GM23338 (cell line): Measurements from ENCODE around the gene BCL2L13. TPM values are rescaled to one million over a fixed set of nuclear protein-coding genes. Genes with fewer than 3 reads are reported as not detected.
"Not testable (repeated sequence)": the region's sequence is repeated elsewhere in the genome, so short reads cannot be mapped to it uniquely, and the experiment has no call there.

Source experiments
- ATAC-seq: fragments of 200-7000 bp; cut with Tn5 transposase; 3 replicates; pipeline ENCODE4 v1.9.1; 2020
- DNase-seq: peaks from one replicate; pipeline ENCODE4 v3.0.0-alpha.2; 2015; ENCODE audit warnings: low spot score
- H2AFZ ChIP-seq: fragments of 200-600 bp; sonication (generic); 2 replicates; pipeline ENCODE4 v1.8.0; 2016; ENCODE audit warnings: antibody characterized with exemption, mild to moderate bottlenecking, moderate library complexity
- H3F3A ChIP-seq: fragments of 200-600 bp; sonication (generic); replicated peaks from 2 replicates; pipeline ENCODE4 v1.8.0; 2017; ENCODE audit warnings: antibody characterized with exemption, mixed run types, low read depth
- H3K27ac ChIP-seq: fragments of 200-600 bp; sonication (generic); 2 replicates; pipeline ENCODE4 v1.6.1; 2016; ENCODE audit warnings: low read depth
- H3K27me3 ChIP-seq: fragments of 200-600 bp; sonication (generic); 2 replicates; pipeline ENCODE4 v1.8.0; 2016; ENCODE audit warnings: mild to moderate bottlenecking, mixed run types, moderate library complexity; ENCODE audit not compliant: insufficient read depth
- H3K36me3 ChIP-seq: fragments of 200-600 bp; sonication (generic); 2 replicates; pipeline ENCODE4 v1.8.0; 2016; ENCODE audit warnings: mild to moderate bottlenecking; ENCODE audit not compliant: insufficient read depth
- H3K4me1 ChIP-seq: fragments of 200-600 bp; sonication (generic); 2 replicates; pipeline ENCODE4 v1.8.0; 2016; ENCODE audit warnings: mild to moderate bottlenecking, moderate library complexity; ENCODE audit not compliant: insufficient read depth
- H3K4me2 ChIP-seq: fragments of 200-600 bp; sonication (generic); 2 replicates; pipeline ENCODE4 v1.7.1; 2017; ENCODE audit warnings: mixed run types
- H3K4me3 ChIP-seq: fragments of 200-600 bp; sonication (generic); 2 replicates; pipeline ENCODE4 v1.6.1; 2016; ENCODE audit warnings: mixed run types
- H3K79me2 ChIP-seq: fragments of 200-600 bp; sonication (generic); replicated peaks from 2 replicates; pipeline ENCODE4 v1.8.0; 2017; ENCODE audit warnings: mild to moderate bottlenecking; ENCODE audit not compliant: insufficient read depth
- H3K9me2 ChIP-seq: fragments of 200-600 bp; sonication (generic); 2 replicates; pipeline ENCODE4 v1.8.0; 2017; ENCODE audit not compliant: insufficient read depth
- H4K20me1 ChIP-seq: fragments of 200-600 bp; sonication (generic); replicated peaks from 2 replicates; pipeline ENCODE4 v1.8.0; 2017; ENCODE audit warnings: mild to moderate bottlenecking; ENCODE audit not compliant: insufficient read depth
- H3K27ac Mint-ChIP-seq: 2 replicates; pipeline ENCODE4 v1.8.0; 2020; ENCODE audit warnings: inconsistent platforms, mild to moderate bottlenecking, moderate library complexity, mixed read lengths
- H3K27me3 Mint-ChIP-seq: 3 replicates; pipeline ENCODE4 v1.8.0; 2022; ENCODE audit warnings: low read depth, mild to moderate bottlenecking, moderate library complexity, mixed read lengths, inconsistent platforms; ENCODE audit not compliant: insufficient read depth, poor library complexity
- H3K36me3 Mint-ChIP-seq: 3 replicates; pipeline ENCODE4 v1.8.0; 2021; ENCODE audit warnings: low read depth, mild to moderate bottlenecking, inconsistent platforms, moderate library complexity, mixed read lengths
- H3K4me1 Mint-ChIP-seq: 3 replicates; pipeline ENCODE4 v1.8.0; 2020; ENCODE audit warnings: mild to moderate bottlenecking, inconsistent platforms, mixed read lengths
- H3K4me3 Mint-ChIP-seq: 3 replicates; pipeline ENCODE4 v1.8.0; 2021; ENCODE audit warnings: moderate library complexity, mild to moderate bottlenecking, inconsistent platforms, mixed read lengths
- H3K9me3 Mint-ChIP-seq: 3 replicates; pipeline ENCODE4 v1.8.0; 2020; ENCODE audit warnings: moderate library complexity, mild to moderate bottlenecking, inconsistent platforms, mixed read lengths
- CREB1 ChIP-seq: fragments of 250-450 bp; sonication (Bioruptor Pico); IDR thresholded peaks from 2 replicates; pipeline ENCODE4 v1.5.0; 2020; ENCODE audit warnings: low read depth, mild to moderate bottlenecking, moderate library complexity
- EZH2 ChIP-seq: fragments of 200-600 bp; sonication (generic); IDR thresholded peaks from one replicate; pipeline ENCODE4 v1.8.0; 2017; ENCODE audit warnings: antibody characterized with exemption, mild to moderate bottlenecking, low read depth; ENCODE audit not compliant: unreplicated experiment
- EZH2phosphoT487 ChIP-seq: fragments of 200-600 bp; sonication (generic); IDR thresholded peaks from one replicate; pipeline ENCODE4 v1.8.1; 2018; ENCODE audit warnings: antibody characterized with exemption; ENCODE audit not compliant: unreplicated experiment
- NANOG ChIP-seq: IDR thresholded peaks from 2 replicates; pipeline ENCODE4 v1.6.1; 2016; ENCODE audit warnings: antibody characterized with exemption, borderline replicate concordance
- STAT1 ChIP-seq: IDR thresholded peaks from one replicate; pipeline ENCODE4 v1.6.1; 2016; ENCODE audit warnings: antibody characterized with exemption; ENCODE audit not compliant: unreplicated experiment
- ZNF331 ChIP-seq: fragments of 250-450 bp; sonication (Bioruptor Pico); IDR thresholded peaks from 2 replicates; pipeline ENCODE4 v1.5.0; 2020; ENCODE audit warnings: low read depth, mild to moderate bottlenecking, moderate library complexity
- polyA plus RNA-seq: library from polyadenylated mRNA; unstranded; fragments of >200 nt; fragmentation: Nextera tagmentation; extraction: Ambion mirVana; gene quantifications from 2 replicates; pipeline ENCODE4 v1.2.1, GENCODE V29; 2016
- total RNA-seq: library from RNA; depleted of rRNA; stranded (reverse); fragments of >200 nt; shearing (Covaris generic); gene quantifications from 2 replicates; pipeline ENCODE4 v1.2.3, GENCODE V29; 2014
- TF ChIP-seq, protein P1 (sequence below): fragments of 250-450 bp; sonication (Bioruptor Pico); IDR thresholded peaks from 2 replicates; pipeline ENCODE4 v1.5.0; 2020; ENCODE audit warnings: mild to moderate bottlenecking, moderate library complexity
- TF ChIP-seq, protein P2 (sequence below): IDR thresholded peaks from 2 replicates; pipeline ENCODE4 v1.6.1; 2016; ENCODE audit warnings: antibody characterized with exemption
- TF ChIP-seq, protein P3 (sequence below): IDR thresholded peaks from one replicate; pipeline ENCODE4 v1.6.1; 2018; ENCODE audit warnings: antibody characterized with exemption; ENCODE audit not compliant: unreplicated experiment

Gene BCL2L13
- total and polyA plus RNA-seq, 2 experiments from 2014 or later, result 22.4 to 32.3 TPM

DNA sequence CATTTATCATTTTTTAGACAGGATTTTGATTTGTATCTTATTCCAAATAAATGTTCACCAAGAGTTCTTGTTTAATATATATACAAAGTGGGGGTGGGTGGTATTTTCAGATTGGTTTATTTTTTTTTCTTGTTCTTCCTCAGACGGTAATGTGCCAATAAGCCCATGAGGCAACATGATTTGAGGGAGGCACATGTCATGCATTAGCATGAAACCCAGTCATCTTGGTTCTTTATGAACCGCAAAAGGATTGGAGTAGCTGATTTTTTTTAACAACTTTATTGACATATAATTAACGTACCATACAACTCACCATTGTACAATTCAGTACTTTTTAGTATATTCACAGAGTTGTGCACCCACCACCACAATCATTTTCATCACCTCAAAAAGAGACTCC lies 2.7 kb downstream of the BCL2L13 start (continued):
- TF ChIP-seq, protein P1, sequence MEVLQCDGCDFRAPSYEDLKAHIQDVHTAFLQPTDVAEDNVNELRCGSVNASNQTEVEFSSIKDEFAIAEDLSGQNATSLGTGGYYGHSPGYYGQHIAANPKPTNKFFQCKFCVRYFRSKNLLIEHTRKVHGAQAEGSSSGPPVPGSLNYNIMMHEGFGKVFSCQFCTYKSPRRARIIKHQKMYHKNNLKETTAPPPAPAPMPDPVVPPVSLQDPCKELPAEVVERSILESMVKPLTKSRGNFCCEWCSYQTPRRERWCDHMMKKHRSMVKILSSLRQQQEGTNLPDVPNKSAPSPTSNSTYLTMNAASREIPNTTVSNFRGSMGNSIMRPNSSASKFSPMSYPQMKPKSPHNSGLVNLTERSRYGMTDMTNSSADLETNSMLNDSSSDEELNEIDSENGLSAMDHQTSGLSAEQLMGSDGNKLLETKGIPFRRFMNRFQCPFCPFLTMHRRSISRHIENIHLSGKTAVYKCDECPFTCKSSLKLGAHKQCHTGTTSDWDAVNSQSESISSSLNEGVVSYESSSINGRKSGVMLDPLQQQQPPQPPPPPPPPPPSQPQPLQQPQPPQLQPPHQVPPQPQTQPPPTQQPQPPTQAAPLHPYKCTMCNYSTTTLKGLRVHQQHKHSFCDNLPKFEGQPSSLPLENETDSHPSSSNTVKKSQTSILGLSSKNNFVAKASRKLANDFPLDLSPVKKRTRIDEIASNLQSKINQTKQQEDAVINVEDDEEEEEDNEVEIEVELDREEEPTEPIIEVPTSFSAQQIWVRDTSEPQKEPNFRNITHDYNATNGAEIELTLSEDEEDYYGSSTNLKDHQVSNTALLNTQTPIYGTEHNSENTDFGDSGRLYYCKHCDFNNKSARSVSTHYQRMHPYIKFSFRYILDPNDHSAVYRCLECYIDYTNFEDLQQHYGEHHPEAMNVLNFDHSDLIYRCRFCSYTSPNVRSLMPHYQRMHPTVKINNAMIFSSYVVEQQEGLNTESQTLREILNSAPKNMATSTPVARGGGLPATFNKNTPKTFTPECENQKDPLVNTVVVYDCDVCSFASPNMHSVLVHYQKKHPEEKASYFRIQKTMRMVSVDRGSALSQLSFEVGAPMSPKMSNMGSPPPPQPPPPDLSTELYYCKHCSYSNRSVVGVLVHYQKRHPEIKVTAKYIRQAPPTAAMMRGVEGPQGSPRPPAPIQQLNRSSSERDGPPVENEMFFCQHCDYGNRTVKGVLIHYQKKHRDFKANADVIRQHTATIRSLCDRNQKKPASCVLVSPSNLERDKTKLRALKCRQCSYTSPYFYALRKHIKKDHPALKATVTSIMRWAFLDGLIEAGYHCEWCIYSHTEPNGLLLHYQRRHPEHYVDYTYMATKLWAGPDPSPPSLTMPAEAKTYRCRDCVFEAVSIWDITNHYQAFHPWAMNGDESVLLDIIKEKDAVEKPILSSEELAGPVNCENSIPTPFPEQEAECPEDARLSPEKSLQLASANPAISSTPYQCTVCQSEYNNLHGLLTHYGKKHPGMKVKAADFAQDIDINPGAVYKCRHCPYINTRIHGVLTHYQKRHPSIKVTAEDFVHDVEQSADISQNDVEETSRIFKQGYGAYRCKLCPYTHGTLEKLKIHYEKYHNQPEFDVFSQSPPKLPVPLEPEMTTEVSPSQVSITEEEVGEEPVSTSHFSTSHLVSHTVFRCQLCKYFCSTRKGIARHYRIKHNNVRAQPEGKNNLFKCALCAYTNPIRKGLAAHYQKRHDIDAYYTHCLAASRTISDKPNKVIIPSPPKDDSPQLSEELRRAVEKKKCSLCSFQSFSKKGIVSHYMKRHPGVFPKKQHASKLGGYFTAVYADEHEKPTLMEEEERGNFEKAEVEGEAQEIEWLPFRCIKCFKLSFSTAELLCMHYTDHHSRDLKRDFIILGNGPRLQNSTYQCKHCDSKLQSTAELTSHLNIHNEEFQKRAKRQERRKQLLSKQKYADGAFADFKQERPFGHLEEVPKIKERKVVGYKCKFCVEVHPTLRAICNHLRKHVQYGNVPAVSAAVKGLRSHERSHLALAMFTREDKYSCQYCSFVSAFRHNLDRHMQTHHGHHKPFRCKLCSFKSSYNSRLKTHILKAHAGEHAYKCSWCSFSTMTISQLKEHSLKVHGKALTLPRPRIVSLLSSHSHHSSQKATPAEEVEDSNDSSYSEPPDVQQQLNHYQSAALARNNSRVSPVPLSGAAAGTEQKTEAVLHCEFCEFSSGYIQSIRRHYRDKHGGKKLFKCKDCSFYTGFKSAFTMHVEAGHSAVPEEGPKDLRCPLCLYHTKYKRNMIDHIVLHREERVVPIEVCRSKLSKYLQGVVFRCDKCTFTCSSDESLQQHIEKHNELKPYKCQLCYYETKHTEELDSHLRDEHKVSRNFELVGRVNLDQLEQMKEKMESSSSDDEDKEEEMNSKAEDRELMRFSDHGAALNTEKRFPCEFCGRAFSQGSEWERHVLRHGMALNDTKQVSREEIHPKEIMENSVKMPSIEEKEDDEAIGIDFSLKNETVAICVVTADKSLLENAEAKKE (CRISPR knock-in tag), result no peak
- TF ChIP-seq CREB1, result no peak
- TF ChIP-seq NANOG, result no peak
- no peak for TF ChIP-seq EZH2

DNA sequence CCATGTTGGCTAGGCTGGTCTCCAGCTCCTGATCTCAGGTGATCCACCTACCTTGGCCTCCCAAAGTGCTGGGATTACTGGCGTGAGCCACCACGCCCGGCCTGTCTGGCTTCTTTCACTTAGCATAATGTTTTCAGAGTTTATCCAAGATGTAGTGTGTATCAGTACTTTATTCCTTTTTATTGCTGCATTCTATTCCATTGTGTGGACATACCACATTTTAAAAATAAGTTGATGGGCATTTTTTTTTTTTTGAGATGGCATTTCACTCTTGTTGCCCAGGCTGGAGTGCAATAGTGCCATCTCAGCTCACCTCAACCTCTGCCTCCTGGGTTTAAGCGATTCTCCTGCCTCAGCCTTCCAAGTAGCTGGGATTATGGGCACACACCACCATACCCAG lies 3.8 kb downstream of the BCL2L13 start:
- peaks cover 26% of the 10 kb centered on the region for H3K36me3 Mint-ChIP-seq
- DNase-seq, H2AFZ ChIP-seq, H3K9me2 ChIP-seq, H3K9me3 Mint-ChIP-seq, H3K27me3 ChIP-seq, H3K4me3 Mint-ChIP-seq, H3K4me3 ChIP-seq, H3K4me2 ChIP-seq, H3K27ac Mint-ChIP-seq, H3K4me1 ChIP-seq, H3K36me3 ChIP-seq, ATAC-seq, H3K4me1 Mint-ChIP-seq, H3K27ac ChIP-seq, H3K27me3 Mint-ChIP-seq, H4K20me1 ChIP-seq: not testable (repeated sequence)
- peaks cover 17% of the 10 kb centered on the region for H3F3A ChIP-seq
- H3K79me2 ChIP-seq, result peaks cover 35% of the 10 kb centered on the region

DNA sequence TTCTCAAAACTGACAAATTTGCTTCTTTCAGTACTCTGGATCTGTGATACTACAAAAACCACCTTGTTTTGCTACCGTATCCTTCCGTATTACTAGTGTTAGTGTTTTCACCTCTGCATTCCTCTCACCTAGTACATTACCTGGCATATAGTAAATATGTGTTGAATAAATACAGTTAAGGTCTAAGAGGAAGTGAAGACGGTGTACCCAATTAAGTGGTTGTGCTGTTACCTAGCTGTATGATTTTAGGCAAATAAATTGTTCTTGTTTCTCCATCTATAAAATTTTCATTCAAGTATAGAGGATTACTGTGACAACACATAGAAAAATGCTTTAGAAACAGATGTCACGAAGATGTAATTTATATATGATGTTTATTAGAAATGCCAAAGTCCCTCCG lies 8.9 kb downstream of the BCL2L13 start:
- no peak overlapping the region for H2AFZ ChIP-seq
- H3K27ac ChIP-seq, result no peak overlapping the region
- Mint-ChIP-seq H3K9me3 (peaks cover 2% of the 10 kb centered on the region; the same call in 1 of the 3 replicates), H3K4me3 (no peak overlapping the region), H3K27ac (no peak overlapping the region), H3K27me3 (no peaks in the 10 kb centered on the region), H3K36me3 (peaks cover 15% of the 10 kb centered on the region), H3K4me1 (no peaks in the 10 kb centered on the region)
- H3K79me2 ChIP-seq, result peaks cover 10% of the 10 kb centered on the region; the same call in 1 of the 2 replicates
- H3K4me2 ChIP-seq, result no peak overlapping the region
- no peaks in the 10 kb centered on the region for H3K36me3 ChIP-seq
- no peak for DNase-seq
- peaks cover 5% of the 10 kb centered on the region; the same call in 1 of the 2 replicates for H3F3A ChIP-seq
- no peaks in the 10 kb centered on the region for H3K27me3 ChIP-seq
- no peaks in the 10 kb centered on the region for H3K4me1 ChIP-seq
- no peaks in the 10 kb centered on the region for H3K9me2 ChIP-seq
- peaks cover 3% of the 10 kb centered on the region; the same call in 1 of the 2 replicates for H4K20me1 ChIP-seq
- no peak for ATAC-seq
- H3K4me3 ChIP-seq, result no peak overlapping the region
- TF ChIP-seq STAT1 (no peak), CREB1 (no peak), EZH2phosphoT487 (no peak), ZNF331 (CRISPR knock-in tag) (no peak)
- TF ChIP-seq, protein P2, sequence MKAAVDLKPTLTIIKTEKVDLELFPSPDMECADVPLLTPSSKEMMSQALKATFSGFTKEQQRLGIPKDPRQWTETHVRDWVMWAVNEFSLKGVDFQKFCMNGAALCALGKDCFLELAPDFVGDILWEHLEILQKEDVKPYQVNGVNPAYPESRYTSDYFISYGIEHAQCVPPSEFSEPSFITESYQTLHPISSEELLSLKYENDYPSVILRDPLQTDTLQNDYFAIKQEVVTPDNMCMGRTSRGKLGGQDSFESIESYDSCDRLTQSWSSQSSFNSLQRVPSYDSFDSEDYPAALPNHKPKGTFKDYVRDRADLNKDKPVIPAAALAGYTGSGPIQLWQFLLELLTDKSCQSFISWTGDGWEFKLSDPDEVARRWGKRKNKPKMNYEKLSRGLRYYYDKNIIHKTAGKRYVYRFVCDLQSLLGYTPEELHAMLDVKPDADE, result no peak
- TF ChIP-seq, protein P3, sequence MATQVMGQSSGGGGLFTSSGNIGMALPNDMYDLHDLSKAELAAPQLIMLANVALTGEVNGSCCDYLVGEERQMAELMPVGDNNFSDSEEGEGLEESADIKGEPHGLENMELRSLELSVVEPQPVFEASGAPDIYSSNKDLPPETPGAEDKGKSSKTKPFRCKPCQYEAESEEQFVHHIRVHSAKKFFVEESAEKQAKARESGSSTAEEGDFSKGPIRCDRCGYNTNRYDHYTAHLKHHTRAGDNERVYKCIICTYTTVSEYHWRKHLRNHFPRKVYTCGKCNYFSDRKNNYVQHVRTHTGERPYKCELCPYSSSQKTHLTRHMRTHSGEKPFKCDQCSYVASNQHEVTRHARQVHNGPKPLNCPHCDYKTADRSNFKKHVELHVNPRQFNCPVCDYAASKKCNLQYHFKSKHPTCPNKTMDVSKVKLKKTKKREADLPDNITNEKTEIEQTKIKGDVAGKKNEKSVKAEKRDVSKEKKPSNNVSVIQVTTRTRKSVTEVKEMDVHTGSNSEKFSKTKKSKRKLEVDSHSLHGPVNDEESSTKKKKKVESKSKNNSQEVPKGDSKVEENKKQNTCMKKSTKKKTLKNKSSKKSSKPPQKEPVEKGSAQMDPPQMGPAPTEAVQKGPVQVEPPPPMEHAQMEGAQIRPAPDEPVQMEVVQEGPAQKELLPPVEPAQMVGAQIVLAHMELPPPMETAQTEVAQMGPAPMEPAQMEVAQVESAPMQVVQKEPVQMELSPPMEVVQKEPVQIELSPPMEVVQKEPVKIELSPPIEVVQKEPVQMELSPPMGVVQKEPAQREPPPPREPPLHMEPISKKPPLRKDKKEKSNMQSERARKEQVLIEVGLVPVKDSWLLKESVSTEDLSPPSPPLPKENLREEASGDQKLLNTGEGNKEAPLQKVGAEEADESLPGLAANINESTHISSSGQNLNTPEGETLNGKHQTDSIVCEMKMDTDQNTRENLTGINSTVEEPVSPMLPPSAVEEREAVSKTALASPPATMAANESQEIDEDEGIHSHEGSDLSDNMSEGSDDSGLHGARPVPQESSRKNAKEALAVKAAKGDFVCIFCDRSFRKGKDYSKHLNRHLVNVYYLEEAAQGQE, result no peak
